IPS-NIHi11 (cell line): Measurements from ENCODE around the gene FAM216B.
"Not testable (repeated sequence)": the region's sequence is repeated elsewhere in the genome, so short reads cannot be mapped to it uniquely, and the experiment has no call there.

Experiments used
- DNase-seq: peaks from one replicate; pipeline ENCODE4 v3.0.0; 2012; ENCODE audit warnings: mixed read lengths, low spot score

The FAM216B gene

GRCh38 chr13:42786715-42787114, 5.3 kb downstream of the FAM216B start:
- DNase-seq, result no peak

GRCh38 chr13:42788601-42789000, 7.2 kb downstream of the FAM216B start:
- DNase-seq, result no peak

- no peak for DNase-seq
Measured at GRCh38 chr13:42792154-42792553, 10.8 kb downstream of the FAM216B start.

GRCh38 chr13:42794577-42795275, 13.3 kb downstream of the FAM216B start:
- no peak for DNase-seq

DNA sequence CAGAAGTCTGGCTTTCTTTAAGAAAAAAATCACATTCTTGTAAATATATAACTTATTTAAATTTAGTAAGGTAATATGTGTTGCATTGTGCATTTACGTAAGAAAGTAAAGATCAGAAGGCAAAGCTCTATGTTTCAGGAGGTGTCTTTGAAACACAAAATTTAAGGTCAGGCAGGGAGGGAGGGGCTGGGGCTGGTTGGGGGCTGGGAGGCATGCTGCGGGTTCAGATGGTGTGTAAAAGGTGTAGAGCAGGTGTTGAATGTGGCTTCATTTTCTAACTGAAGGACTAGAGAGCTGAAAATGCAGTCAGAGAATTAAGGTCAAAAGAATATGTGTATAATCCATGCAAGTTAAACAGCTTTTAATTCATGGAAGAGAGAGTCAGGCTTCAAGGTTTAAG, 14.3 kb downstream of the FAM216B start:
- no peak for DNase-seq

GRCh38 chr13:42796747-42797356, 15.5 kb downstream of the FAM216B start:
- DNase-seq, result no peak

DNA sequence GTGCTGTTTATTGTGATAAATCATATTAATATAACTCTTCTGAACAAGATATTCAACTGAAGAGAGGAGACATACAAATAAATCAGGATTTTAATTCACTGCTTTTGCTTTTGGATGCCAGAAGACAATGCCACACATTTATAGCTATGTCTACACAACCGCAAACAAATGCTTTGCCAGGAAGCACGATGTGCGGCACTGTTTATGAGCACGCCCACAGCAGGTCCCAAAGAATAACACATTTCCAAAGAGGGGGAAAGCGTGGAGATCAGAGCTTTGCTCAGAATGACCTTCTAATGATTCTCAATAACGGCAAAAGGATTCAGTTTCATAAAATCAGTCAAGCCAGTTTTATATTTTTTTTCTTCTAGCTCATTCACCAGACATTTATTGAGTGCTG, 16.7 kb downstream of the FAM216B start:
- no peak for DNase-seq

- DNase-seq, result no peak
Measured at GRCh38 chr13:42800109-42800643, 18.8 kb downstream of the FAM216B start.

DNA sequence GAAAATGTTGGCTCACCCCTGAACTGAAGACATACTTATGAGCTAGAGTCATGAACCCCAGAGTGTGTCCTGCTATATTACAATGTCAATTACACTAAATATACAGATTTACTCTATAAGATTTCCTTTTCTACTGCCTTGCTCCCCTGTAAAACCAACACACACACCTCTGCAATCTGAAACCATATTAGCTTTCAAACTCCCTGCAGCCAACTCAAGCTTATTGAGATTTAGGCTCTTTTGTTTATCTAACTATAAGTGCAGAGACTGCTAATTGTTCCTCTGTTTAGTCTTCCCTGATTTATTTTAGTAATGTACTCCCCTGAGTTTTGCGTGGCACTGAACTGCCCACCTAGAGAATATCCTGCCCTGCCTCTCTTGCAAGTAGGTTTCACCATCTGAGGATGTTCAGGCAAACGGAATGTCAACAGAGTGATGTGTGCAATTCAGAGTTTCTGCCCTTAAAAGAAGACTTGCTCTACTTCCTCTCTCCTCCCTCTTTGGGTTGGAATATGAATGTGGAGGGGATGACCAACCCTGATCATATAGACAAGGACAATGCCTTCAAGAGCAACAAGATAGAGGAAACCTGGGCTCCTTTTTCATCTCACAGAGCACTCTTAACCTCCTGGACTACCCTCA, 22.3 kb downstream of the FAM216B start:
- no peak for DNase-seq

DNA sequence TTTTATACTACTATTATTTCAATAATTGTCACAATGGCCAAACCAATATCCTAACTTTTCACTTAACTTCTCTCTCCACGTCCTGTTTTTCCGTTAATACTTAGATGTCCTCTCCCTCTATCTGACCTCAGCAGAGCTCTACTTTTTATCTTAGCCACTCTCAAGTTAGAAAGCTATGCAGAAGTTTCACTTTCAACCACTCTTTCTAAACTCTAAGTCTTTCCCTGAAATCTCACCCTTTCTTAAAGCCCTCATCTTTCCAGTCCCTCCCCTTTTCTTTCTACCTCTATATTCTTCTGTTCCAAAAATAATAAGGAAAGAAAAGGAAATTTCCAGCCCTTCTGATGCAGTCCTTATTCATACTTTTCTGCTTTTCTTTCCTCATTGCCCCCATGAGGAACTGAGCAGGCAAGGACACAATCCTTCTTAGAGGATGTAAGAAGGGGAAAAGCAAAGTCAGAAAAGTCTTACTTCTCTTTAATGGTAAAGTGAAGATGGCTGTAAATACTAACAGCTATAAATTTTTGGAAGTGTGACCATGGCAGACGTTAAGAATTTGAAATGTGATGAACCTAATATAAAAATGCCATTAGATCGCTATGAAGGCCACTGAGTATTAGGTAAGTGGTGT, 23.0 kb downstream of the FAM216B start:
- no peak for DNase-seq

DNA sequence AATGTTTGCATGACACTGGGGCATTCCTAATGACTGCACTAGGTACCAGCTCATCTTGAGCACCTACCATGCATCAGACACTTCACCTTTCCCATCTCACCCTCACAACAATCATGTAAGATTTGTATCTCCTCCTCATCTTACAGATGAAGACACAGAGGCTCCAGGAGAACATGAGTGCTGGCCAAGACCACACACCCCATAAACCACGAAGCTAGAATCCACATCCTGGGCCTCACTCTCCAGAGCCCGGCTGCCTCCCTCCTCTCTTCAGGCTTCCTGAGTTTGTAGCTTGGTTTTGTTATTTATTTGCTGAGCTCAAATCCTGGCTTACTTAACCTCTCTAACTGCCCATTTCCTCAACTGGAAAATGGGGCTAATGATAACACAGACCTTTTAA, 25.9 kb downstream of the FAM216B start:
- DNase-seq, result no peak

DNA sequence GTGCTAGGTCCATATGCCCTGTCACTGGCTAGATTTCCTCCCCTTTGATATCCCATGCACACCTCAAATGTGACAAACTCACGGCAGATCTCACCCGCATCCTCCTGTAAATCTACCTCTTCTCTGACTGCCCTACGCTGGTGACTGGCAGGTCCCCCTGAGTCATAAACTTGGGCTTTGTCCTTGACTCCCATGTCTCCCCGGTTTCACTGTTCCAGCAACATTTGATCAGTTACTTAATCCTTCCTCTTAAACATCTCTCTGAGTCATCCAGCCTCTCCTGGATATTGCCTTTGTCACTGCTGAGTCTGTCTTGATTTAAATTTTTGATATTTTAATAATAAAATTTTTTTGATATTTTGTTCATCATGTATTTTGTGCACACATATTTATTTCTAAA, 26.5 kb downstream of the FAM216B start:
- no peak for DNase-seq

DNA sequence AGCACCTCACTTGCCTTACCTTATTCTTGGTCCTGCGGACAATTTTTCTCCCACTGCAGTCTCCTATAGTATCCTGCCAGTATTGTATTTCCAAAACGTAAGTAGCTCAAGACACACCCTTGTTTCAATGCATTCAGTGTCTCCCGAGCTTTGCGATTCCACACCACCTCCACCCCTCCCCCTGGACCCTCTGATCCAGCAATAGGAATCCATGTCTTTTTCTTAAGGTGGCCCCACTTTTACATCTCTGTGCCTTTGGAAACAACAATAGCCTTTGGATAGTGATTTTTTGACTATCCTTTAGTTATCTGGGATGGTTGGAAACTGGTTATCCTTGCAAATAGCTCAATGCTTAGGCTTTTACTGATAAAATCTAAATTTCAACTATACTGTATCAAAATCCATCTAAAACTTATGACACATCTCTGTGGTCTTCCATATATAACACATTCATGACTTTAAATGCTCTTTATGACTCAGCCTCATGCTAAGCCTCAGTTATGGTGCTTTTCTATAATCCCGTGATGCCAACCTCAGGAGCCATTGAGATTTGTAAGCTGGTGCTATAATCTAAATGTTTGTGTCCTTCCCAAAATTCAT, 27.1 kb downstream of the FAM216B start:
- no peak for DNase-seq

- DNase-seq, result no peak
Measured at GRCh38 chr13:42812316-42812715, 30.9 kb downstream of the FAM216B start.

GRCh38 chr13:42814868-42815267, 33.5 kb downstream of the FAM216B start:
- no peak for DNase-seq

GRCh38 chr13:42815681-42816080, 34.3 kb downstream of the FAM216B start:
- no peak for DNase-seq

DNA sequence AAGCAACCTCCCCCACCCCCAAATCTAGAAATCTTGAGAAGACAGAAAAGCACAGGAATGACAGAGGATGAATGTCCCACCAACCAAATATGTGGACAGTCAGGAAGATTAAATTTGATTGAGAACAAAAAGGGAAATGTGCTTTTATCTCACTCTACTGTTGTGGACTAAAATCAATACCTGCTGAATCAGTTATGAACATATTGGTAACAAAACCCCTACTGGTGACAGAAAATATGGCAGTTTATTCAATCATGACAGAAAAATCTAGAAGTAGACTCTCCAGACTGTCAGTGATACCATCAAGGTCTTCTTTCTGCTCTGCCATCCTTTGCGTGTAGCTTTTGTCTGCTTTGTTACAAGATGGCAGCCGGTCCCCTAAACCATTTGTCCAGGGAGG, 35.2 kb downstream of the FAM216B start:
- no peak for DNase-seq

- DNase-seq, result not testable (repeated sequence)
Measured at GRCh38 chr13:42819687-42820086, 38.3 kb downstream of the FAM216B start.

GRCh38 chr13:42820451-42820850, 39.1 kb downstream of the FAM216B start:
- DNase-seq, result no peak

DNA sequence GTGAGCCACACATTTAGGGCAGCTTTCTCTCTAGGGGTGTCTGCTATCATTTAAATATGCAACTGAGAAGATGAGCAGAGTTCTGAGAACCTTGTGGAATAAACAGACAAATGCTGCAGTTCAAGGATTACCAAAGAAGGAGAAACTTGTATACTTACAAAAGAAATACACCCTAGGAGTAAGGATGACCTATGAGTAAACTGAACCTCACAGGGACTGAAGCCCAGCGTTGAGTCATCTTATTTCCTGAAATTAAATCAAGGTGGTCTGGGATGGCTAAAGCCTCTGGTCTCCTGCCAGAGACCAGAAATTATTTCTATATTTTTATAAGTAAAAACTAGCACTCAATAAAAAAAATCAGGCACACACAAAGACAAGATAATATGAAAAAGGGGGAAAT, 40.1 kb downstream of the FAM216B start:
- no peak for DNase-seq

DNA sequence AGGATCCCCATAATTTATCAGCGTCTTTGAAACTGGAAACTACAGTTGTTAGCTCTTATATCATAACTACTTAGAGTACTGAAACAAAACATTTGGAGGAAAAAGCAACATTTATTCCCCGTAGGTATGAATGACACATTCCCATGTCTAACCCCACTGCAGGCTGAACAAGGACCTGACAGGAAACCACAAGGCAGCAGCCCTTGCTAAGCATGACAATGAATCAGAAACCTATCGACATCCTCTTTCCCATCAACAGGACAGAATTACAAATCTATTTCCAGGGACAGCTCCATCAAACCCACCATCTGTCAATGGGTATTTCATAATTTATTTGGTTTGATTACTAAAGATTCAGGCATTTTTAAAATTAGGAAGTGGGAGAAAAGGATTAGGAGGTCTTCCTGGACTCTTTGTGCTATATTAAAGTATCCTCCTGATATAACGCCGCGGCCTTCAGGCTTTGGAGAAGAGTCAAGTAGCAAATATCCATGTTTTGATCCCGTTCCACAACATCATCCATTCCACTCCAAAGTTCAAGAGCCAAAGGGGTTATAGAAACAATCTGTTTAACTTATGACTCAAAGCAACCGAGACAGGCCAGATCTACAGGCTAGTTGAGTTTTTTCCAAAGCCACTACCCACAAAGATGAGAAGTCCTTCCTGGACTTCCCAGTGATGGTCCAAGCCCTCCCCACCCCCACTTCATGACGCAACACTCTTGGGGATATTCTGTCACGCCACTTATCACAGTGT, 51.1 kb downstream of the FAM216B start:
- DNase-seq, result no peak

DNA sequence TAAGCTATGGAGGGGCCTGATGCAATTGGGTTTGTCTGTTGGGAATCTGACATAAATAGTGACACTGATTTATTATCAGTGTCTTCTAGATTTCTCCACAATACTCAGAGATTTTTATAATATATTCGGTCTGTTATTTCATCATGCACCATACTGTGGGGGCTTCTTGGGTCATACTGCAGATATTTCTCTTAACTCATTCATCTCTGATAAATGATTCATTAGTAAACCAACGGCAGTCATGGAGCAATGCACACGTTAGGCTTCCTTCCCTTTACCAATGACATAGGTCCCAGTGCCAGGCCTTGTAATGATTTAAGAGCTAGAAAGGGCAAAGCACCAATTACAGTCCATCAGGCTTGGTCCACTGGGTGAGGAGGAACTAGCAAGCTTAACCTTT, 53.6 kb downstream of the FAM216B start:
- no peak for DNase-seq
